HL-60 (cell line): ENCODE measurements around the gene ZNF512B.
"Not testable (repeated sequence)": the region's sequence is repeated elsewhere in the genome, so short reads cannot be mapped to it uniquely, and the experiment has no call there.

Source experiments
- DNase-seq, 2 experiments: peaks; one replicate each; pipeline ENCODE4 v3.0.0-alpha.2; 2010 to 2020; ENCODE audit warnings: low read depth in 1 of 2, low spot score in 1 of 2
- H3K27ac ChIP-seq: fragments of 250-450 bp; sonication (Bioruptor Pico); replicated peaks from 2 replicates; pipeline ENCODE4 v1.5.1; 2020; ENCODE audit warnings: mild to moderate bottlenecking, moderate library complexity
- H3K27me3 ChIP-seq: fragments of 250-450 bp; sonication (Bioruptor Pico); 2 replicates; pipeline ENCODE4 v1.5.1; 2021; ENCODE audit warnings: mild to moderate bottlenecking, moderate library complexity; ENCODE audit not compliant: insufficient read depth, poor library complexity, severe bottlenecking
- H3K4me3 ChIP-seq: replicated peaks from 2 replicates; pipeline ENCODE4 v1.5.1; 2011; ENCODE audit warnings: mild to moderate bottlenecking, control low read depth, low read length; ENCODE audit not compliant: insufficient read depth
- CTCF ChIP-seq: IDR thresholded peaks from one replicate; pipeline ENCODE4 v1.5.1; 2011; ENCODE audit warnings: low read length, control low read depth, inconsistent platforms; ENCODE audit not compliant: insufficient read depth
- GABPA ChIP-seq: IDR thresholded peaks from 2 replicates; pipeline ENCODE4 v1.6.1; 2012; ENCODE audit warnings: low read depth
- POLR2AphosphoS5 ChIP-seq: IDR thresholded peaks from 2 replicates; pipeline ENCODE4 v1.6.1; 2012; ENCODE audit warnings: low read depth
- REST ChIP-seq: IDR thresholded peaks from 2 replicates; pipeline ENCODE4 v1.6.1; 2012; ENCODE audit warnings: low read depth; ENCODE audit not compliant: insufficient replicate concordance
- SPI1 ChIP-seq: IDR thresholded peaks from 2 replicates; pipeline ENCODE4 v1.6.1; 2012; ENCODE audit warnings: low read depth, mild to moderate bottlenecking, borderline replicate concordance

ZNF512B gene

GRCh38 chr20:63972312-63973159 lies 2.8 kb upstream of the ZNF512B start:
- no peaks in the 10 kb centered on the region for H3K27me3 ChIP-seq
- H3K4me3 ChIP-seq: no peak overlapping the region
- TF ChIP-seq POLR2AphosphoS5 (peak; percentile 11; the same call in 1 of the 2 replicates), CTCF (no peak)
- DNase-seq: no peak
- H3K27ac ChIP-seq: no peak overlapping the region

GRCh38 chr20:63971960-63972311 lies 2.2 kb upstream of the ZNF512B start:
- not testable (repeated sequence) for H3K27ac ChIP-seq, DNase-seq, H3K4me3 ChIP-seq, H3K27me3 ChIP-seq

GRCh38 chr20:63970714-63971431 lies 1.1 kb upstream of the ZNF512B start:
- Histone ChIP-seq H3K27ac (no peak overlapping the region), H3K27me3 (no peaks in the 10 kb centered on the region)
- TF ChIP-seq SPI1 (no peak), POLR2AphosphoS5 (no peak), CTCF (no peak), REST (no peak), GABPA (no peak)

DNA sequence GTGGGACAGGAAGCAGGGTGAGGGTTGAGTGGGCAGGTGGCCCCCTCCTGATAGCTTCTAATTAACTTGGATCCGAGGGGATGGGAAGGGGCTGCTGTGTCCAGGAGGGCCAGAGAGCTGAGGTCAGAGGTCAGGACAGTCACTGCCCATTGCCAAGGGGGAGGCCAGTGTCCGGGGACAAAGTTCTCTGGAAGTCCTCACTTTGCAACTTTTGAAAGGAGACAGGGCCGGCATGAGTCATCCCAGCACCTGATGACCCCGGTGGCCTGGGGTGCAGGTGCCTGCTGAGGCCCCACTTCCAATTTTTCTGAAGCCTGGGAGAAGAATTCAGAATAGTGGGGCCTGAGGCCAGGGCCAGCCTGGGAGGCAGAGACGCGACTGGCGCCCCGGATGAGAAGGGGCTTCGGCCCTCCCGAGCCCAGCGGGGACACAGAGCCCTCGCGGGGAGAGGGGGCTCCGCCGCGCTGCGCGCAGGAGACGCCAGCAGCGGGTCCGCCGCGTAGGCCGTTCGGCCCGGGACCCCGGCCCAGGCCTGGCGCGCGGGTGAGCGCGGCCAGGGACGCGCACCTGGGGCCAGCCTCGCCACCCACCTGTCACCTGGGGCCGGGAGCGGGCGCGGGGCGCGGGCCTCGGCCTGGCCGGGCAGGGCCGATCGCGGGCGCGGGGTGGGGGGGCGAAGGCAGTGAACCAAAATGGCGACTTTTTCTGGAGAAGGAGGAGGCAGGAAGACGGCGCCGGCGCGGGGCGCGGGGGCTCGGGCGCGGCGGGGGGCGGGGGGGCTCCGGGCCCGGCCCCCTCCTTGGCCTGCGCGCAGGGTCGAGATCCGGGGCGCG lies 586 bp downstream of the ZNF512B start:
- Histone ChIP-seq H3K27me3 (no peaks in the 10 kb centered on the region), H3K4me3 (peak overlapping the region; percentile 52), H3K27ac (peak overlapping the region; percentile 63)
- DNase-seq: no peak
- TF ChIP-seq CTCF: no peak
- no peak for TF ChIP-seq POLR2AphosphoS5
- no peak for TF ChIP-seq REST
- no peak for TF ChIP-seq SPI1
- no peak for TF ChIP-seq GABPA

More at GRCh38 chr20:63970714-63971431, 1.1 kb upstream of the ZNF512B start:
- DNase-seq: no peak
- no peak overlapping the region for H3K4me3 ChIP-seq
